Prostate gland (tissue), 2 donors: ENCODE measurements around the gene TBCK. TPM values are rescaled to one million over a fixed set of nuclear protein-coding genes. Genes with fewer than 3 reads are reported as not detected.

Experiments
- DNase-seq: peaks from one replicate; pipeline ENCODE4 v3.0.0-alpha.2; 2019; ENCODE audit warnings: low spot score
- H3K27ac ChIP-seq, 2 donors: fragments of 200-600 bp; sonication (generic); 2 replicates each; pipeline ENCODE4 v1.5.1; 2017 to 2019
- H3K27me3 ChIP-seq: fragments of 200-600 bp; sonication (generic); replicated peaks from 2 replicates; pipeline ENCODE4 v1.5.1; 2019; ENCODE audit not compliant: insufficient read depth
- H3K36me3 ChIP-seq, 2 donors: fragments of 200-600 bp; sonication (generic); 1 replicate in 1 of 2; 2 replicates in 1 of 2; pipeline versions ENCODE4 v1.5.1 to v1.8.1; 2017 to 2019
- H3K4me1 ChIP-seq: fragments of 200-600 bp; sonication (generic); replicated peaks from 2 replicates; pipeline ENCODE4 v1.5.1; 2019
- H3K4me3 ChIP-seq, 2 donors: fragments of 200-600 bp; sonication (generic); 2 replicates each; pipeline ENCODE4 v1.5.1; 2017 to 2019
- H3K9me3 ChIP-seq: fragments of 200-600 bp; sonication (generic); 2 replicates; pipeline ENCODE4 v1.5.1; 2017
- CTCF ChIP-seq, 4 experiments: fragments of 200-600 bp in 2 of 4; fragments of 450-650 bp in 2 of 4; sonication (generic) in 2 of 4; IDR thresholded peaks; 1 replicate in 3 of 4; 2 replicates in 1 of 4; pipeline ENCODE4 v1.5.1; 2016 to 2019; ENCODE audit warnings: antibody characterized with exemption in 4 of 4, mild to moderate bottlenecking in 2 of 4, moderate library complexity in 2 of 4
- POLR2A ChIP-seq: fragments of 450-650 bp; IDR thresholded peaks from one replicate; pipeline ENCODE4 v1.6.1; 2016; ENCODE audit warnings: antibody characterized with exemption, mild to moderate bottlenecking
- POLR2AphosphoS5 ChIP-seq: sonication (generic); formaldehyde crosslinking; IDR thresholded peaks from one replicate; pipeline ENCODE4 v1.6.1; 2017; ENCODE audit warnings: antibody characterized with exemption
- WGBS: methylation state at CpG from one replicate; pipeline ENCODE4 v1.1.5; 2018; 5-methylcytosine and 5-hydroxymethylcytosine counted together
- intact Hi-C: fragments of 100-400 bp; cut with DNase I; formaldehyde crosslinking; loops from one replicate; pipeline ENCODE4 v1.14.2; 2022
- total RNA-seq, 2 donors: library from RNA; depleted of rRNA; stranded (reverse); fragments of >200 nt; gene quantifications; one replicate each; pipeline ENCODE4 v1.1.0, GENCODE V29; 2016

TBCK gene
- total RNA-seq, 2 donors from 2014 or later = 29.8 to 32.3 TPM

GRCh38 chr4:106303548-106304281, 12.3 kb downstream of the TBCK start:
- intact Hi-C loops = no loop called here
- Histone ChIP-seq H3K36me3 (no peaks in the 10 kb centered on the region), H3K9me3 (no peaks in the 10 kb centered on the region), H3K4me3 (no peak overlapping the region), H3K27ac (no peak overlapping the region), H3K4me1 (no peaks in the 10 kb centered on the region), H3K27me3 (no peaks in the 10 kb centered on the region)
- no peak for DNase-seq
- 95% methylated on average over 3 of the region's 3 CpGs for WGBS
- TF ChIP-seq CTCF (IDR thresholded peaks at IDR 0.05) = no peak
- TF ChIP-seq POLR2AphosphoS5 = no peak
- TF ChIP-seq POLR2A = no peak

- no peak for DNase-seq
Observed at GRCh38 chr4:106302062-106302438, 14.0 kb downstream of the TBCK start.

GRCh38 chr4:106301393-106302061, 14.5 kb downstream of the TBCK start:
- Histone ChIP-seq H3K27ac (no peak overlapping the region), H3K4me3 (no peak overlapping the region), H3K36me3 (no peaks in the 10 kb centered on the region), H3K9me3 (no peaks in the 10 kb centered on the region), H3K4me1 (no peaks in the 10 kb centered on the region), H3K27me3 (no peaks in the 10 kb centered on the region)
- intact Hi-C loops = no loop called here
- DNase-seq = no peak
- WGBS = 89% methylated on average over 2 of the region's 2 CpGs
- no peak for TF ChIP-seq CTCF (IDR thresholded peaks at IDR 0.05)
- no peak for TF ChIP-seq POLR2AphosphoS5
- TF ChIP-seq POLR2A = no peak

More at GRCh38 chr4:106302062-106302438, 14.0 kb downstream of the TBCK start:
- WGBS = 90% methylated on average over 4 of the region's 4 CpGs
- H3K4me1 ChIP-seq = no peaks in the 10 kb centered on the region
- no peaks in the 10 kb centered on the region for H3K36me3 ChIP-seq
- intact Hi-C loops = no loop called here
- no peak overlapping the region for H3K4me3 ChIP-seq
- no peak overlapping the region for H3K27ac ChIP-seq
- no peak for TF ChIP-seq POLR2AphosphoS5
- no peak for TF ChIP-seq POLR2A
- TF ChIP-seq CTCF (IDR thresholded peaks at IDR 0.05) = no peak
- no peaks in the 10 kb centered on the region for H3K27me3 ChIP-seq
- no peaks in the 10 kb centered on the region for H3K9me3 ChIP-seq

GRCh38 chr4:106299977-106300376, 16.0 kb downstream of the TBCK start:
- no peaks in the 10 kb centered on the region for H3K4me1 ChIP-seq
- intact Hi-C loops = no loop called here
- TF ChIP-seq POLR2AphosphoS5 = no peak
- TF ChIP-seq CTCF (IDR thresholded peaks at IDR 0.05) = no peak
- no peak for TF ChIP-seq POLR2A
- H3K27ac ChIP-seq = no peak overlapping the region
- H3K36me3 ChIP-seq = no peaks in the 10 kb centered on the region
- no peaks in the 10 kb centered on the region for H3K27me3 ChIP-seq
- WGBS = 90% methylated on average over 4 of the region's 4 CpGs
- H3K9me3 ChIP-seq = no peaks in the 10 kb centered on the region
- H3K4me3 ChIP-seq = no peak overlapping the region
- DNase-seq = no peak
